Measurements from ENCODE around the gene KAT8.

DNA sequence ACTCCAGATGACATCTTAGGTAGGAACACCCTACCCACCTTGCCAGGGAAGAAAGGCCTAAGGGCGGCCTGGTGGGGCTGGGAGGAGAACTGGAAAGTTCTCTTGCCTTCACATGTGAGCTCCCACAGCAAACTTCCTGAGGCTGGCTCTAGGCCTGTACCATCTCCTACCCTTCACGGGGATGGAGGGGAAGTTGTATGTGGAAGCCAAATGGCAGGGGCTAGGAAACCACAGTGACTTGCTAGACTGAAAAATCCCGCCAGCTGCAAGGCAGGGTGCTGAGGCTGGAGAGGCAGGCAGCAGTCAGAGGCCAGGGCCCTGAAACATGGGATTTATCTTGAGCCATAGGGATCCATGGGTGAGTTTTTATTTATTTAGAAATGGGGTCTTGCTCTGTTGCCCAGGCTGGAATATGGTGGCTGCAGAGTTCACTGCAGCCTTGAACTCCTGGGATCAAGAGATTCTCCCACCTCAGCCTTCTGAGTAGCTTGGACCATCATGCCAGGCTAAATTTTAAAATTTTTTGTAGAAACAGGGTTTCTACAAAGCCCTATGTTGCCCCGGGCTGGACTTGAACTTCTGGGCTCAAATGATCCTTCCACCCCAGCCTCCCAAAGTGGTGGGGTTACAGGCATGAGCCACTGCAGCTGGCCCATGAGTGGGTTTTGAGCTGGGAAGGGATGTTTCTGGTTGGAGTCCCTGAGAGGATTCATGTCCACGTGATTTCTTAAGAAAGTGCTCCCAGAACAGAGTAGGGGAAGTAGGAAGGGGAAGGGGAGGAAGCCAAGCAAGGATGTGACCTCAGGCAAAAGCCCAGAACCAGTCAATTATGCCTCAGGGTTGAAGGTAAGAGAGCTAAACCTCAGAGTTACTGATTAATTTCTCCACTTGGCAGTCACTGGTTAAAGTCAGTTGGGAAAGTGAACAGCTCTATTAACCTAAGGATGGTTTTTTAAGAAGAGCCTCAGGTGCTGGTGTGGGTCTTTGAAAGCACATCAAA, 4.0 kb upstream of the KAT8 start:
- TF ChIP-seq CBFB (IDR thresholded peaks at IDR 0.05; ENCODE audit: low read depth) (no peak), EED (IDR thresholded peaks at IDR 0.05; ENCODE audit: low read depth) (no peak), TAF1 (IDR thresholded peaks at IDR 0.05; ENCODE audit: borderline replicate concordance, low read depth, low read length) (no peak)

All from GM12878 (cell line).